Measurements from ENCODE around the gene GMEB2.

GMEB2 gene

GRCh38 chr20:63586797-63587196 lies 40.1 kb downstream of the GMEB2 start:
- no peak overlapping the region for H3K4me3 ChIP-seq (ENCODE audit: low read depth, low read length)
- no peak for DNase-seq (ENCODE audit: low read depth)
- no peak for TF ChIP-seq CTCF (IDR thresholded peaks at IDR 0.05; ENCODE audit: low read depth, low read length, missing control alignments)

GRCh38 chr20:63585616-63586565 lies 41.0 kb downstream of the GMEB2 start:
- H3K4me3 ChIP-seq (ENCODE audit: low read depth, low read length), result no peak overlapping the region
- TF ChIP-seq CTCF (IDR thresholded peaks at IDR 0.05; ENCODE audit: low read depth, low read length, missing control alignments), result no peak
- DNase-seq (ENCODE audit: low read depth), result no peak

GRCh38 chr20:63582382-63583063 lies 44.4 kb downstream of the GMEB2 start:
- DNase-seq (ENCODE audit: low read depth), result no peak
- TF ChIP-seq CTCF (IDR thresholded peaks at IDR 0.05; ENCODE audit: low read depth, low read length, missing control alignments), result no peak
- no peak overlapping the region for H3K4me3 ChIP-seq (ENCODE audit: low read depth, low read length)

DNA sequence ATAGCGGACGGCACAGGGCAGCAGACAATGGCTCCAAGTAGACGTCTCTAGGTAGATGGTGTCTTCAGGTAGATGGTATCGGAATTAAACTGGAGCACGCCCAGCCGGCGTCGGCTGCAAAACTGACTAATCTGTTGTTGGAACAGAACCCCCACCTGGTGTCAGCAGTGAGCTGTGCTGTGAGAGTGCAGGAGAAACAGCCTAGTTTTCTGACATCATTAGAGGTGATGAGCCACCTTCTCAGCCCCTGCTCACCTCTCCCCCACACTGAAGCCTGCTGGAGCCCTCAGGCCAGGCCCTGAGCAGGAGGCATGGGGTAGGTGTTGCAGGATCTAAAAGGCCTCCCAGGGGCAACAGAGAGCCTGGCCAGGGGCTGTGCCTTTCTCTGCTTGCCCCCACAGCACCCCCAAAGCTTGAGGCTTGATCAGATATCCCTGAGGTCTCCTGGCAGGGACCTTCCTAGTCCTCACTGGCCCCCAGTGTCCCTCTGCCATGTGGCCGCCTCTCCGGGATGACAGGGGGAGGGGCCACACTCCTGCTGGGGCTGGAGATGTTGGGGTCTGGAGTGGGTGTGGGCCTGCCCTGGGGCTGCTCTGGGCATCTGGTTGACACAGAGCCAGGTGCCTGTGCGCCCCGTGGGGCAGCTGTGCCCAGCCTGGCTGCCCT lies 46.0 kb downstream of the GMEB2 start:
- DNase-seq (ENCODE audit: low read depth), result peak; percentile 40
- TF ChIP-seq CTCF (IDR thresholded peaks at IDR 0.05; ENCODE audit: low read depth, low read length, missing control alignments), result peak; percentile 77
- H3K4me3 ChIP-seq (ENCODE audit: low read depth, low read length), result no peak overlapping the region

GRCh38 chr20:63579017-63579694 lies 47.7 kb downstream of the GMEB2 start:
- no peak overlapping the region for H3K4me3 ChIP-seq (ENCODE audit: low read depth, low read length)
- no peak for TF ChIP-seq CTCF (IDR thresholded peaks at IDR 0.05; ENCODE audit: low read depth, low read length, missing control alignments)
- no peak for DNase-seq (ENCODE audit: low read depth)

DNA sequence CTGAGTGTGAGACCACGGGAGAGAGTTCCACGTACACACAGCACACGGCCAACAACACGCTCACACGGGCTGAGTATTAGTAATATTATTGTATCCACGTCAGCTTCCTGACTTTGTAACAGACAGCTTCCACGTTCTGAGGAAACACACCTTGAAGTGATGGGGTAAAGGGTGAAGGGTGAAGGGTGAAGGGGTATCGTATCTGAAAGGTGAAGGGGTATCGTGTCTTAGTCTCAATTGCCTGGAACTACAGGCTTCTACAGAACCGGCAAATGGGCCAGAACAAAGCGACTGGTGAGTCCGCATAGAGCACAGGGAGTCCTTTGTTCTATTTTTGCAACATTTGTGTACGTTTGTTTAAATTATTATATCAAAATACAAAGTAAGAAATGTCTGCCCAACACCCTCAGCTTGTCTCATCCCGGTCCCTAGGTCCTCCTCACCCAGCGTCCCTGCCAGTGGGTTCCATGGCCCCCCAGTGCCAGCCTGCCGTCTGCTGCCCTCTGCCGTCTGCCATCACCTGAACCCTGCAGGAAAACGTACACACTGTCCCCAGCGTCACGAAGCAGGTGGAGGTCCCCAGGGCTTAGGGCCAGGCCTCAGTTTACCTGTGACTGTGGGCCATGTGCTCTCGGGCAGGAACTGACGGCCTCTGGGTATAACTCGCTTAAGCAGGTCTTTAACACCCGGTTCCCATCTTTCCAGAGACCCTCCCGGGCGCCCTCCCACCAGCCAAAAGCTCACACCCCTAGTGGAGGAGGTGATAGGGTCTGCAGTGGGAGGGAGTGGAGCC lies 48.5 kb downstream of the GMEB2 start:
- no peak overlapping the region for H3K4me3 ChIP-seq (ENCODE audit: low read depth, low read length)
- TF ChIP-seq CTCF (IDR thresholded peaks at IDR 0.05; ENCODE audit: low read depth, low read length, missing control alignments), result peak; percentile 44
- no peak for DNase-seq (ENCODE audit: low read depth)
